NCI-H2029 (cell line): ENCODE data around the gene PACSIN2.

Experiments
- DNase-seq: peaks from one replicate; lab custom pipeline; 2025; lab: John Stamatoyannopoulos, UW

PACSIN2 gene

DNA sequence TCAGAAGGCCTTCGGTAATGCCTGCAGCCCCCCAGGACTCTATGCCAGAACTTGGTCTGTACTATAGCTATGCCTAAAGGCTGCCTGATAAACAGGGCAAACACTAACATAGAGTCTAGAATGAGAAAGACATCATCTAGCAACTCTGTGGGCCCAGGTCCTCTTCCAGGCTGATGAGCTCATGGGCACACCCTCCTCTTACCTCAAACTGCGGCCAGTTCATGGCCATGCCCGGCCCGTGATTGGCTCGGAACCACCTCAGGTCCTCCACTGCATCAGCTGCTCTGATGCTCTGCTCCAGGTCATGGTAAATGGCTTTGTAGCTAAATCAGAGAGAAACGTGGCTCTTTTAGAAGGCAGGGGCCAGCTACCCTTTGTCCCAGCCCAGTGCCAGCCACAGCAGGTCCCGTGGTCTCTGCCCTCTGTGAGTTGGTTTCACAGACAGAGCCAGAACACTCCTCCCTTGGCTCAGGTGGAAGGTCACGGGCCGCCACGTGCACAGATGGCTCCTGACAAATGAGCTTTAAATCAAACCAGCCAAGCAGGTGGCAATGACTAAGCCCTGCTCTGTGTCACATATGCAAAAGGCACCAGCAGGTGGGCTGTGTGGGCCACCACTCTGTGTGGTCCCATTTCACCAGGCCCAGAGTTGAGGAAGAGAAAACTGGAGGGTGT lies 132.8 kb downstream of the PACSIN2 start:
- no peak for DNase-seq

DNA sequence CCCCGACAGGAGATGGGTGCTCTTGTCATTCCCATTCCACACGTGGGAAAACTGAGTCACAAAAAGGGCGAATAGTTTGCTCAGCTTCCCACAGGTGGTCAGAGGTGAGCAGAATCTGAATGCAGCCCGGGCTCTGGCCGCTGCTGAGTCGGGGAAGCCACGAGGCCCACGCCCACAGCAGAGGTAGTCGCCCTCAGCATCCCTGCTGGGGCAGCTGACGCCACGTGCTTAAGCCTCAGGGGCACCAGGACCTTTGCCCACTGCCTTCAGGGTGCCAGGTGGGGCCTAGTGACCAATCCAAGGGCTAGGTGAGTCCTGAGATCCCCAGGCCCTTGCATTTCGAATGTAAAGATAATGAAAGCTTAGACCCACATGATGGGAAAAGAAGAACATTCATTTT lies 133.7 kb downstream of the PACSIN2 start:
- no peak for DNase-seq

- no peak for DNase-seq
These were observed 134.1 kb downstream of the PACSIN2 start for GRCh38 chr22:42880815-42881214.

- DNase-seq, result peak; percentile 56
These were observed 135.5 kb downstream of the PACSIN2 start for GRCh38 chr22:42879371-42880021.

GRCh38 chr22:42878561-42879305 lies 136.2 kb downstream of the PACSIN2 start:
- DNase-seq, result no peak

DNA sequence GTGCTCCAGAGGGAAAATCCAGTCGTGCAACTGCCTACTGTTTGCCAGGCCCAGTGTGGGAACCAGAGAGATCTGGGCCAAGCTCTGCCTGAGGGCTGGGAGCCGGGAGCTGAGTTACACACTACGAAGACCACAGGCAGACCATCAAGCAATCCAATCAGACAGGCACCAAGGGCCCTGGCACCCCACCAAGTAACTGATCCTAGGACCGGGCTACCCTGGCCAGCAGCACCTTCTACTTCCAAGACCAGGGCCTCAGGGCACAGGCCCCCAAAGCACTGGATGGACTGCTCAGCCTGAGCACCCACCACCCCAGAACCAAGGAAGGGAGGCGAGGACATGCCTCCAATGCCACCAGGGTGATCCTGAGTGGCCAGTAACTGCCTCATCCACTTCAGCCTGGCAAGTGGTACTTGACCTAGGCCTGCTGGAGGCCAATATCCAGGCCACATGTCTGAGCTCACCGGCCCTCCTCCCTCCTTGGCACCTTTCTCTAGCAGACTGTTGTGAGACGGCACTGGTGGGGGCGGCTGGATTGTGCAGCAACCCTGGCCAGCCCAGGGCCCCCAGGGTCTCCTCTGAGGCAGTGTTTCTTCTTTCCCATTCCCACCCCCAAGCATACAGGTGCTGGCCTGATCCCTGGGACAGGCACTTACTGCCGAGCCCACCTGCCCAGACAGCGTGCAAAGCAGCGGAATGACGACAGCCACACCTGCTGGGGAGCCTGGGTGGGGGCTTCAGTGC lies 137.2 kb downstream of the PACSIN2 start:
- no peak for DNase-seq

GRCh38 chr22:42877158-42877557 lies 137.8 kb downstream of the PACSIN2 start:
- no peak for DNase-seq

- no peak for DNase-seq
These were observed 138.9 kb downstream of the PACSIN2 start for GRCh38 chr22:42876041-42876440.

DNA sequence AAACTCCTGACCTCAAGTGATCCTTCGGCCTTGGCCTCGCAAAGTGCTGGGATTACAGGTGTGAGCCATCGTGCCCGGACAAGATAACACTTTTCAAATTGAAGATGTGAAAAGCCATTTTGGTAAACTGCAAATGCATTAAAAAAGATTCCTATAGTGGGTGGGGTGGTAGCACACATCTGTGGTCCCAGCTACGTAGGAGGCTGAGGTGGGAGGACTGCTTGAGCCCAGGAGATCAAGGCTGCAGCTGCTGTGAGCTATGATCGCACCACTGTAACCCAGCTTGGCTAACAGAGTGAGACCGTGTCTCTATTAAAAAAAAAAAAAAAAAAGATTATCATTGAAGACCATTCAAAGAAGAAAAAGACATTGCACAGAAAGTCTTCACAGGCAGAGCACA lies 140.9 kb downstream of the PACSIN2 start:
- no peak for DNase-seq

DNA sequence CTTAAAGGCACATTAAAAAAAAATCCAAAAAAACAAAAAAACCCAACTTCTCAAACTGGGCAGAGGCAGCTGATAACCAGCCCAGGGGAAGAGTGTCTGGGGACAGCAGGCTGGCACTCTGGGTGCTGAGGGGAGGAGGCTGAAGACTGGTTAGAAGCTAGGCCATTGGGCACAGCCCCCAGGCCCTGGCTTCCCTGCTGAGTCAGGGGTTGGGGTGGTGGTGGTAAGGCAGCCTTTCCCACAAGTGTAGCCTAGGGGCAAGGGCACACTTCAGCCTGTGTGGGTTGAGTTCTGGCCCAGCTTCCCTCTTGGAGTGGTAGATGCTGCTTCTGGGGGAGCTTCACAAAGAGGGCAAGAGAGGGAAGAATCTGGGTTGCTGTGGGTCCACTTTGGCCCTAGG lies 141.6 kb downstream of the PACSIN2 start:
- no peak for DNase-seq

DNA sequence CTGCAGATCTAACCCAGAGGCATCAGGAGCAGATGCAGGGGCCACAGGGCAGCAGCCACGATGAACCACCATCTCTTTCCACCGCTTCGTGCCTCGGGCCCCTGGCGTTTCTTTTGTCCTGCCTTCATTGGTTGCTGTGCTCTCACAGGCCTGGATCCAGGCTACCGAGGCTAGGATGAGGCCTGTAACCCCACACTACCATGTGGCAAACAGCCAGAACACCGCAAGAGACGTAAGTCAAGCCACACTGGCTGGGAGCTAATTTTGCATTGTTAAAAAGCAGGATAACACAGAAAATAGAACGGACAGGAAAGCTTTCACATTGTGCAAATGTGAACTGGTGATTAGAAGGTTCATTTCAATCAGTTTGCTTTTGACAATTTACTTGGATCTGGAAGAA lies 142.1 kb downstream of the PACSIN2 start:
- DNase-seq, result peak; percentile 60

- DNase-seq, result no peak
These were observed 143.6 kb downstream of the PACSIN2 start for GRCh38 chr22:42871146-42872050.

GRCh38 chr22:42869888-42870480 lies 145.0 kb downstream of the PACSIN2 start:
- DNase-seq, result no peak

DNA sequence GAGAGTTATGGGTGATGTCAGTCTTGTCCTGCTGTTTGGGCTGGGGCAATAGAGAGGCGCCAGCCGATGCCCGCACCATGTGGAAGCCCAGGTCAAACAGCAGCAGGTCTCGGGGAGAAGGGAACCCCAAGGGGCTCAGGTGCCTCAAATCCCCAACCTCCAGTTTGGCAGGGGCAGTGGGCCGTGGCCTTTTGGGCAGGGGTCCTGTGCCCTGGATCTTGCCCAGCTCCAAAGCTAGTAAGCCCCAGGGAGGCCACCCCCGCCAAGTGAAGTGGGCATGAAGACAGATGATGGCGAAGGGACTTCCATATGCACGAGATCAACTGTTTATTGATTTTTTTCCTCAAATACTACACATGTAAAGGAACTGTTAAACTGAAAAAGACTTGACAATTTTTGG lies 145.5 kb downstream of the PACSIN2 start:
- no peak for DNase-seq

DNA sequence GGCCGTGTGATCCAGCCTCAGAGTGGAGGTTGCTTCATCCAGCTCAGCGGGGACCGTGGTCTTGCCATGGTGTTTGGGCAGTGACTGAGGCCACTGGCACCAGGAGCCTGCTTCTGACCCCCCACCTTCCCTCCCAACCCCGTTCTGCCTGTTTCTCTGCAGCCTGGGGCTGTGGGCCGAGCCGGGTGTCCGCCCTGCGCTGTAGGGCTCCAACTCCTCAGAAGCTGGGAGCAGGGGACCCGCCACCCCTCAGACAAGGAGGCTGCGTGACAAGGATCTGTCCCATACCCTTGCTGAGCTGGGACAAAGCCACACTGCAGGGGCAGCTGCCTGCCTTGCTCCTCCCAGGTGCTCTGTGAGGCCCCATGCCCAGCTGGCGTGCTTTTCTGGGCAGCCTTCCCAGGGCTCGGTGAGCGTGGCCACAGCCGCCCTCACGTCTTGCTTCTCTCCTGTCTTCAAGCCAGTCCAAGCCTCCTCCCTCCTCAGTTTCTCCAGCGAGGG lies 146.1 kb downstream of the PACSIN2 start:
- peak; percentile 57 for DNase-seq

DNA sequence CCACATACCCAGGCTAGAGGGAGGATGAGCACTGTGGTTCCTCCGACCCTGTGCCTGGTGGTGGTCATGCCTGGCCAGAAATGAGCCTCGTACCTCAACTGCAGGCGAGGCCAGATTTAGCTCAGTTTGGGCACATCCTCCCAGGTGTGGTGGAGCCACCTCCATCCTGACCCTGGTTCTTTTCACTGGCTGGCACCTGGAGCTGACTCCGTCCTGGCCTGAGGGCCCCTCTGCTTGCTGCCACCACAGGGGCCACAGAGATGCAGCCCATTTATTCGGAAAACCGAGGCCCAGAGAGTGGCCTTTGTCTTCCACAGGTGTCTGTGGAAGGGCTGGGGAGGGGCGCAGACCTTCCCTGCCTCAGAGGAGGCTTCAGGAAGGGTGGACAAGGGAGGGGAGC lies 148.8 kb downstream of the PACSIN2 start:
- no peak for DNase-seq

DNA sequence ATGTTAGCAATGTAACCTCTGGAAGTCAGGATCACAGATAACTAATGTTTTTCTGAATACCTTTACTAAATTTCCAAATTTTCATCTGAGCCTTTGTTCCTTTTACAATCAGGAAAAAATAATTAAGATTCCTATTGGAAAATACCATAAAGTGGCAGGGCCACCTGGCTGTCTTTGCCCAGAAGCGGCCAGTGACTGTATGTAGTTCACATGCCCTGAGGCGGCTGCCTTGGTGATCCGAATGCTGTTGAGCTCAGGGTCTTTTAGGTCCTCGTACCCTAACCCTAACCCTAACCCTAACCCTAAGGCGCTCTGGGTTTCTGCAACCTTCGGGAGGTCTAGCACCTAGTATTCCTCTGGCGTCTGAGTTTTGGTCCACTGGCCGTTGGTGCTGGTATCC lies 149.4 kb downstream of the PACSIN2 start:
- DNase-seq, result no peak

DNA sequence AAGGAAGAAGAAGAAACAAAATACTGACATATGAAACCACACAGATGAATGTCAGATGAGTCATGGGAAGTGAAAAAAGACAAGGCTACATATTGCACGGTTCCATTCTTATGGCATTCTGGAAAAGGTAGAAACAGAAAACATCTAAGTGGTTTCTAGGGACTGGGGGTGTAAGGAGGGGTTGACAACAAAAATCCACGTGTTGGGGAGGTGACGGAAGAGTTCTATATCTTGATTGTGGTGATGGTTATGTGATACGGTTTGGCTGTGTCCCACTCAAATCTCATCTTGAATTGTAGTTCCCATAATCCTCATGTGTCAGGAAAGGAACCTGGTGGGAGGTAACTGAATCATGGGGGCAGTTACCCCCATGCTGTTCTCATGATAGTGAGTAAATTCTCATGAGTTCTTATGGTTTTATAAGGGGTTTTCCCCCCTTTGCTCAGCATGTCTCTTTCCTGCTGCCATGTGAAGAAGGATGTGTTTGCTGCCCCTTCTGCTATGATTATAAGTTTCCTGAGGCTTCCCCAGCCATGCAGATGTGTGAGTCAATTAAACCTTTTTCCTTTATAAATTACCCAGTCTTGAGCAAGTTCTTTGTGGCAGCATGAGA lies 151.5 kb downstream of the PACSIN2 start:
- DNase-seq, result no peak

DNA sequence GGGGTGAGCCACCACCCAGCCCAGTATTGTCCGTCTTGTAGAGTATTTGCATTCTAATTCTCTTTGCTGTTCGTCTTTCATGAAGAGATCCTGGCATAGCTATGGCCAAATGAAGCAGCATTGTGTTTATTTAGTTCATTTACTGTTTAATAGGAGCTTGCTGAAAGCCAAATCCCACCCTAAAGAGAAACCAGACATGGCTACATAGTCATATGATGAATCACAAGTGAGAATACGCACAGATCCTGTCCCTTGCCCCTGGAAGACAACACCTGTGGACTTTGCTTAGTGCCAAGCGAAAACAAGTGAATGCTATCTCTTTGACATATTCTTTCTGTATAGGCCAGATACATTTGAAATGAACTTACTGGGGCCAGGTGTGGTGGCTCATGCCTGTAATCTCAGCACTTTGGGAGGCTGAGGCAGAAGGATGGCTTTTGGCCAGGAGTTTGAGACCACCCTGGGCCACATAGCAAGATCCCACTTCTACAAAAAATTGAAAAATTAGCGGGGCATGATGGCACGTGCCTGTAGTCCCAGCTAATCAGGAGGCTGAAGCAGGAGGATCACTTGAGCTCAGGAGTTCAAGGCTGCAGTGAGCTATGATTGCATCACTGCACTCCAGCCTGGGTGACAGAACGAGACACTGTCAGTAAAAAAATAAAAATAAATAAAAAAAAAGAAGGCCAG lies 152.8 kb downstream of the PACSIN2 start:
- DNase-seq, result no peak

- DNase-seq, result no peak
These were observed 154.0 kb downstream of the PACSIN2 start for GRCh38 chr22:42860968-42861367.
